Cardiac muscle cell (in vitro differentiated cells and primary cell): ENCODE measurements around the gene AUH. TPM values are rescaled to one million over a fixed set of nuclear protein-coding genes. Genes with fewer than 3 reads are reported as not detected.
A peak's percentile ranks its signal among the peaks of the same experiment; 100 is the strongest.

Experiments used
- DNase-seq, 2 donors: peaks; one replicate each; pipeline versions ENCODE4 v3.0.0 to v3.0.0-alpha.2; 2010 to 2017; ENCODE audit warnings: low read depth in 1 of 2, low spot score in 1 of 2
- H3K27ac ChIP-seq: fragments of 200-600 bp; sonication (generic); 2 replicates; pipeline ENCODE4 v1.5.1; 2016
- H3K27me3 ChIP-seq: fragments of 200-600 bp; sonication (generic); 2 replicates; pipeline ENCODE4 v1.6.0; 2016; ENCODE audit warnings: control low read depth
- H3K36me3 ChIP-seq: fragments of 200-600 bp; sonication (generic); 2 replicates; pipeline ENCODE4 v1.5.1; 2016; ENCODE audit warnings: control low read depth
- H3K4me1 ChIP-seq: fragments of 200-600 bp; sonication (generic); 2 replicates; pipeline ENCODE4 v1.8.1; 2017; ENCODE audit warnings: low read depth, mild to moderate bottlenecking, mixed run types
- H3K4me3 ChIP-seq: fragments of 200-600 bp; sonication (generic); 2 replicates; pipeline ENCODE4 v1.5.1; 2016; ENCODE audit warnings: mild to moderate bottlenecking
- H3K9me3 ChIP-seq: fragments of 200-600 bp; sonication (generic); 2 replicates; pipeline ENCODE4 v1.5.1; 2017; ENCODE audit warnings: low read depth, mild to moderate bottlenecking, control low read depth
- CTCF ChIP-seq: IDR thresholded peaks from 2 replicates; pipeline ENCODE4 v1.5.1; 2012; ENCODE audit warnings: low read depth, mild to moderate bottlenecking, low read length
- polyA plus RNA-seq: library from polyadenylated mRNA; unstranded; fragments of >200 nt; fragmentation: Nextera tagmentation; extraction: Ambion mirVana; gene quantifications from 2 replicates; pipeline ENCODE4 v1.2.1, GENCODE V29; 2016
- total RNA-seq: library from RNA; depleted of rRNA; stranded (reverse); fragments of >200 nt; gene quantifications from 2 replicates; pipeline ENCODE4 v1.2.3, GENCODE V29; 2016

The AUH gene
- total and polyA plus RNA-seq, 2 experiments from 2014 or later, result 52.0 to 68.8 TPM

GRCh38 chr9:91190062-91190461 is 171.7 kb downstream of the AUH start:
- peaks cover 31% of the 10 kb centered on the region for H3K4me1 ChIP-seq

GRCh38 chr9:91188719-91189590 is 172.8 kb downstream of the AUH start:
- no peak for TF ChIP-seq CTCF
- no peak overlapping the region for H3K4me3 ChIP-seq
- H3K27me3 ChIP-seq, result no peaks in the 10 kb centered on the region
- H3K27ac ChIP-seq, result no peak overlapping the region
- DNase-seq, result no peak
- no peaks in the 10 kb centered on the region for H3K36me3 ChIP-seq
- H3K9me3 ChIP-seq, result no peaks in the 10 kb centered on the region
- H3K4me1 ChIP-seq, result peaks cover 25% of the 10 kb centered on the region

More at GRCh38 chr9:91190062-91190461, 171.7 kb downstream of the AUH start:
- Histone ChIP-seq H3K4me3 (no peak overlapping the region), H3K36me3 (no peaks in the 10 kb centered on the region), H3K27ac (peak overlapping the region; percentile 99), H3K27me3 (no peaks in the 10 kb centered on the region), H3K9me3 (no peaks in the 10 kb centered on the region)
- no peak for TF ChIP-seq CTCF
- no peak for DNase-seq

DNA sequence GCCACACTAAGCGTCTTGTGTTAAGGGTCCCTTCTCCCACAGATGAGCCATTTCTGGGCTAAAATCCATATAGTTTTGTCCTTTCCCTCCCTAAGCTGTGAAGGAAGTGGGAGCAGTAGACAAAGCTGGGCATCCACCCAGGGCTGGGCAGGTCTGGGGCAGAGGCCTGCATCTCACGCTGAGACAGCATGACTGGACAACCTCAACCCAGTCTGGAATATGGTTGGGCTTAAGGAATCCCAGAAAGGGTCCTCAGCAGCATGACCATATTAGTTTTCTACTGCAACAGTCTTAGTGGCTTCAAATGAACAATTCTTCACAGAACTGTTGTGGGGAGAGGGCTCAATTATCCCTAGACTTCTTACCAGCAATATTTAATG is 173.8 kb downstream of the AUH start:
- no peak for TF ChIP-seq CTCF
- Histone ChIP-seq H3K27ac (no peak overlapping the region), H3K9me3 (no peaks in the 10 kb centered on the region), H3K4me1 (peaks cover 23% of the 10 kb centered on the region), H3K36me3 (no peaks in the 10 kb centered on the region), H3K4me3 (no peak overlapping the region), H3K27me3 (no peaks in the 10 kb centered on the region)
- peak in 1 of 2 donors; percentile 77 for DNase-seq

DNA sequence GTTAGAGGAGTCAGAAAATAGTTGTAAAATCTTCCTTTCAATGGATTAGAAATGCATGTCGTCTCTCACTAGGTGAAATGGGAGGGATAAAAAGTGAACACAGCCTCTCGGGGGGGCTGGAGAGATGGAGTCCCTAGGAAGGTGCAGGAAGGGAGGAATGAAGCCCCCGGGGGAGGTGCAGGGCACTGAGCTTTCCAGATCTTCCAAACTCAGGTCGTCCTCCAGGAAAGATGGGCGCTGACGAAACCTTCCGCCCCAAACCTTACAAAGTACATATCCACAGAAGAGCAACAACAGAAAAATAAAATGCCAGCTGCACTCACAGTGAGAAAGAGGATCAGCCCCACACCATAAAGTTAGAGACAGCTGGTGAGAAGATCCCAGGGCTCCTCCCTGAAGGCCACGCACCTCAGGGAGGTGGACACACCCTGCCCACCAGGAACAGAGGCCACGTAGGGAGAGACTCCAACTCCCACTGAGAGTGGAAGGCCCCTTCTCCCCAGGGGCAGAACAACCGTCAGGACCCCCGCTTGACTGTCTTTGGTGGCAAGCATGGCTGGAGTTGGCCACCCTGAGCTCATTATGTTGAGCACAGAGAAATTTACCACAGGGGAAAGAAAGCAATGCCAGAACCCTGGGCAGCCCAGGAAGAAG is 174.3 kb downstream of the AUH start:
- TF ChIP-seq CTCF, result no peak
- no peak overlapping the region for H3K27ac ChIP-seq

DNA sequence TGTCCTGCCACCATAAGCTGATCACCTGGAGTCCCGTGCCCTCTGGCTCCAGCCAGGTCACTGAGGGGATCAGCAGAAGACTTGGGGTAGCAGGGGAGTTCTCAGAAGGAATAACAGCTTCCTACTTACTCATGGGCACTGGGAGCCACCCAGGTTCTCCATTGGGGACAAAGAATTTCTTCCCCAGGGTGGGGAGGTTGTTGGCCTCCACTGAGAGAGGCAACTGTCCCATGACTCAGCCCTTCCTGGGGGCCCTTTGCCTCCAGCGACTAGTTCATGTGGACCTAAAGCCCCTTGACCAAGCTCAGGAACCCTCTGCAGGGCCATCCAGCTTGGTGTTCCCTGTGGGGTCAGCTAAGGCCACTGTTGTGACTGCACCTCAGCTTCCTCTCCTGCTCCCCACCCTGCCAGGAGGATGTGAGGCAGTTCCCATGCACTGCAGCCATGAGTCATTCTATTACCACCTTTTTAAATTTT is 175.0 kb downstream of the AUH start:
- Histone ChIP-seq H3K9me3 (no peaks in the 10 kb centered on the region), H3K27me3 (no peaks in the 10 kb centered on the region), H3K27ac (no peak overlapping the region), H3K4me3 (no peak overlapping the region), H3K36me3 (no peaks in the 10 kb centered on the region), H3K4me1 (peaks cover 12% of the 10 kb centered on the region)
- no peak for TF ChIP-seq CTCF
- no peak for DNase-seq

More for the DNA sequence above, 174.3 kb downstream of the AUH start:
- no peak for DNase-seq
- Histone ChIP-seq H3K27me3 (no peaks in the 10 kb centered on the region), H3K9me3 (no peaks in the 10 kb centered on the region), H3K36me3 (no peaks in the 10 kb centered on the region), H3K4me3 (no peak overlapping the region), H3K4me1 (peaks cover 20% of the 10 kb centered on the region)
